ENCODE results near the gene DEGS1.

DNA sequence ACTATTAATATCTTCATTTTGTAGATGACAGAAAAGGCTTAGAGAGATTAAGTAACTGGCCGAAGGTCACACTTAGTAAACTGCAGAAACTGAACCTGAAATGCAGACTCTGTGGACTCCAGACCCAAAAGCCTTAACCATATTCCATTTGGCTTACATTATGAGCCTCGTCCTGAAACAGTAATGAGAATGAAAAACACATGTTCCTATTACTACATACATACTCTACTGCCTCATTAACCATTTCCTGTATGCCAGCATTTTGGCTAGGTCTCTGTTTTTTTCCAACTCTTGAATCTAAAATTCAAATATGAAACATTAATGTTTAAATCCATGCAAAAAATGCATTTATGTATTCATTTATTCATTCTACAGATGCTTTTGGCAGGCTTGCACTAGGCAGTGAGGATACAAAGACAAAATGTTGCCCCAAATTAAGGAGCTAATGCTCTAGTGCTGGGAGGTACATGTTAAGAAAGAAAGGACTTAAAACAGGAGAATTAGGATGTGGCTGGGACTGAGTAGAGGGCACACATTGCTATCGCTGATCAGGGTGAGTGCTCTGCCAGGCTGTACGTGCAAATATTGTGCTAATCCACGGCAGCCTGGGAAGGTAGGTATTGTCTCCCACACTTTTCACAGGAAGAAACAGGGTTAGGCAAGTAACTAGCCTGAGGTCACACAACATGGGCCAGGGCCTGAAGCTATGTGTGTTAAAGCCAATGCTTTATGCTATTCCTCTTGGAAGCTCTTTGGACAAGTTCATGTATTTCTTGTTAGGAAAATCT lies 14.0 kb downstream of the DEGS1 start:
- TF ChIP-seq GATA2 (IDR thresholded peaks at IDR 0.05; ENCODE audit: low read depth, low read length), result no peak
- no peak for TF ChIP-seq GATA3 (IDR thresholded peaks at IDR 0.05; ENCODE audit: low read depth, low read length)

Measured in SH-SY5Y (cell line).